GM23338 (cell line): Measurements from ENCODE around the gene SLC6A7.

Source experiments
- CREB1 ChIP-seq: fragments of 250-450 bp; sonication (Bioruptor Pico); IDR thresholded peaks from 2 replicates; pipeline ENCODE4 v1.5.0; 2020; ENCODE audit warnings: low read depth, mild to moderate bottlenecking, moderate library complexity
- CTCF ChIP-seq, 2 experiments: fragments of 200-600 bp in 1 of 2; sonication (generic) in 1 of 2; conservative IDR thresholded peaks; 2 replicates each; pipeline versions ENCODE4 v1.5.1 to v1.6.1; 2016 to 2017; ENCODE audit warnings: antibody characterized with exemption in 2 of 2, low read depth in 2 of 2, mild to moderate bottlenecking in 2 of 2, moderate library complexity in 1 of 2
- EZH2 ChIP-seq: fragments of 200-600 bp; sonication (generic); IDR thresholded peaks from one replicate; pipeline ENCODE4 v1.8.0; 2017; ENCODE audit warnings: antibody characterized with exemption, mild to moderate bottlenecking, low read depth; ENCODE audit not compliant: unreplicated experiment
- EZH2phosphoT487 ChIP-seq: fragments of 200-600 bp; sonication (generic); IDR thresholded peaks from one replicate; pipeline ENCODE4 v1.8.1; 2018; ENCODE audit warnings: antibody characterized with exemption; ENCODE audit not compliant: unreplicated experiment
- POLR2AphosphoS5 ChIP-seq: IDR thresholded peaks from 2 replicates; pipeline ENCODE4 v1.6.1; 2016; ENCODE audit warnings: antibody characterized with exemption, low read depth
- REST ChIP-seq: IDR thresholded peaks from one replicate; pipeline ENCODE4 v1.6.1; 2018; ENCODE audit warnings: antibody characterized with exemption; ENCODE audit not compliant: unreplicated experiment

GRCh38 chr5:150196986-150197385 is 7.1 kb downstream of the SLC6A7 start:
- TF ChIP-seq CTCF (conservative IDR thresholded peaks at IDR 0.05; ENCODE audit: low read depth in 2 of 2) (no peak), EZH2 (no peak), CREB1 (no peak), POLR2AphosphoS5 (no peak), REST (no peak), EZH2phosphoT487 (no peak)
